ENCODE measurements around the gene COL2A1.

GRCh38 chr12:47980197-47980596 is 24.1 kb downstream of the COL2A1 start:
- TF ChIP-seq CTCF (optimal IDR thresholded peaks at IDR 0.05 in 1 of 3, IDR thresholded peaks at IDR 0.05 in 1 of 3, conservative IDR thresholded peaks at IDR 0.05 in 1 of 3; ENCODE audit: extremely low read depth in 1 of 3, insufficient read depth in 2 of 3, low read length in 3 of 3) (no peak), EZH2 (IDR thresholded peaks at IDR 0.05; ENCODE audit: low read length) (no peak)

Data from keratinocyte (primary cell).